SK-N-SH (cell line): Measurements from ENCODE around the gene NTMT1. TPM values are rescaled to one million over a fixed set of nuclear protein-coding genes. Genes with fewer than 3 reads are reported as not detected.

Experiments used
- CTCF ChIA-PET: fragments of 300-600, 350-600 bp; formaldehyde crosslinking; extraction: SDS; loops from one replicate; lab custom pipeline; 2021; lab: Yijun Ruan, JAX
- POLR2A ChIA-PET: fragments of 350-600 bp; sonication (Branson Sonifier 250); formaldehyde crosslinking; extraction: SDS; loops from one replicate; lab custom pipeline; 2020; ENCODE audit warnings: antibody characterized with exemption, inconsistent platforms; lab: Yijun Ruan, JAX
- DNase-seq: peaks from one replicate; pipeline ENCODE4 v3.0.0; 2012
- H2AFZ ChIP-seq: fragments of 200-600 bp; sonication (generic); 2 replicates; pipeline ENCODE4 v1.8.1; 2016; ENCODE audit warnings: antibody characterized with exemption, mild to moderate bottlenecking, low read depth
- H3F3A ChIP-seq: fragments of 200-600 bp; sonication (generic); replicated peaks from 2 replicates; pipeline ENCODE3; 2016; ENCODE audit warnings: antibody characterized with exemption, mild to moderate bottlenecking; ENCODE audit not compliant: insufficient read depth
- H3K27ac ChIP-seq, 2 experiments: fragments of 200-500 bp in 1 of 2; fragments of 200-600 bp in 1 of 2; sonication (Bioruptor generic) in 1 of 2; sonication (generic), shearing (Covaris generic) in 1 of 2; 2 replicates each; pipeline versions ENCODE4 v1.5.1 to v1.6.1; 2014 to 2016; ENCODE audit warnings: low read depth in 2 of 2, inconsistent platforms in 1 of 2, low read length in 1 of 2, mild to moderate bottlenecking in 1 of 2, mixed read lengths in 1 of 2
- H3K27me3 ChIP-seq: fragments of 200-600 bp; sonication (generic), shearing (Covaris generic); 2 replicates; pipeline ENCODE4 v1.6.1; 2016; ENCODE audit warnings: mixed run types; ENCODE audit not compliant: insufficient read depth
- H3K36me3 ChIP-seq, 2 experiments: fragments of 200-500 bp in 1 of 2; fragments of 200-600 bp in 1 of 2; sonication (Bioruptor generic) in 1 of 2; sonication (generic) in 1 of 2; replicated peaks in 1 of 2; 2 replicates each; pipeline versions ENCODE3 to v1.5.1; 2014 to 2016; ENCODE audit warnings: low read length in 1 of 2, mild to moderate bottlenecking in 1 of 2; ENCODE audit not compliant: insufficient read depth in 2 of 2, control insufficient read depth in 1 of 2
- H3K4me1 ChIP-seq, 2 experiments: fragments of 200-500 bp in 1 of 2; fragments of 200-600 bp in 1 of 2; sonication (Bioruptor generic) in 1 of 2; sonication (generic), shearing (Covaris generic) in 1 of 2; 2 replicates each; pipeline versions ENCODE4 v1.5.1 to v1.6.1; 2014 to 2016; ENCODE audit warnings: low read depth in 1 of 2, low read length in 1 of 2, mixed run types in 1 of 2; ENCODE audit not compliant: insufficient read depth in 2 of 2, control insufficient read depth in 1 of 2
- H3K4me2 ChIP-seq: fragments of 200-600 bp; sonication (generic), shearing (Covaris generic); 2 replicates; pipeline ENCODE4 v1.6.1; 2017; ENCODE audit warnings: mixed run types
- H3K4me3 ChIP-seq, 2 experiments: fragments of 200-500 bp in 1 of 2; fragments of 200-600 bp in 1 of 2; sonication (Bioruptor generic) in 1 of 2; sonication (generic), shearing (Covaris generic) in 1 of 2; 2 replicates each; pipeline versions ENCODE4 v1.5.1 to v1.8.1; 2014 to 2016; ENCODE audit warnings: low read depth in 2 of 2, inconsistent platforms in 1 of 2, low read length in 1 of 2, mild to moderate bottlenecking in 1 of 2, mixed read lengths in 1 of 2, moderate library complexity in 1 of 2
- H3K79me2 ChIP-seq: fragments of 200-600 bp; sonication (generic); 2 replicates; pipeline ENCODE4 v1.8.1; 2017; ENCODE audit warnings: mild to moderate bottlenecking; ENCODE audit not compliant: insufficient read depth
- H3K9ac ChIP-seq: fragments of 200-600 bp; sonication (generic); 2 replicates; pipeline ENCODE4 v1.6.1; 2017; ENCODE audit warnings: mixed run types
- H3K9me2 ChIP-seq: fragments of 200-600 bp; sonication (generic); 2 replicates; pipeline ENCODE4 v1.6.1; 2017; ENCODE audit warnings: mixed run types
- H3K9me3 ChIP-seq: fragments of 200-600 bp; sonication (generic); 2 replicates; pipeline ENCODE4 v1.6.1; 2017; ENCODE audit warnings: mixed run types, mild to moderate bottlenecking, moderate library complexity
- H4K20me1 ChIP-seq: fragments of 200-600 bp; sonication (generic); 2 replicates; pipeline ENCODE4 v1.6.1; 2017; ENCODE audit warnings: mild to moderate bottlenecking, mixed run types; ENCODE audit not compliant: insufficient read depth
- ELF1 ChIP-seq: IDR thresholded peaks from 2 replicates; pipeline ENCODE4 v1.4.0; 2012
- EP300 ChIP-seq, 2 experiments: IDR thresholded peaks; 2 replicates each; pipeline versions ENCODE4 v1.4.0 to v1.6.1; 2012; ENCODE audit warnings: borderline replicate concordance in 1 of 2, low read depth in 1 of 2, low read length in 1 of 2
- GABPA ChIP-seq: IDR thresholded peaks from 2 replicates; pipeline ENCODE4 v1.4.0; 2012; ENCODE audit warnings: low read depth, mild to moderate bottlenecking
- GATA2 ChIP-seq: sonication (generic); formaldehyde crosslinking; IDR thresholded peaks from 2 replicates; pipeline ENCODE4 v1.5.0; 2020; ENCODE audit warnings: mild to moderate bottlenecking, missing genetic modification reagents
- MXI1 ChIP-seq: IDR thresholded peaks from 2 replicates; pipeline ENCODE4 v1.6.1; 2012; ENCODE audit warnings: mild to moderate bottlenecking, low read depth, low read length, improper control_type of control experiment
- SIN3A ChIP-seq: IDR thresholded peaks from 2 replicates; pipeline ENCODE4 v1.6.1; 2012; ENCODE audit warnings: low read depth, mild to moderate bottlenecking, low read length, moderate library complexity, borderline replicate concordance
- TCF12 ChIP-seq: IDR thresholded peaks from 2 replicates; pipeline ENCODE4 v1.4.0; 2012
- WGBS: methylation state at CpG from one replicate; pipeline ENCODE4 v1.1.6; 2017; ENCODE audit warnings: low lambda C conversion rate; 5-methylcytosine and 5-hydroxymethylcytosine counted together
- polyA plus RNA-seq, 3 experiments: library from polyadenylated mRNA; depleted of rRNA; stranded (reverse); fragments of >200 nt; gene quantifications; 2 replicates each; pipeline ENCODE4 v1.2.3, GENCODE V29; 2012
- TF ChIP-seq, protein P1 (sequence below): fragments of 150-350 bp; IDR thresholded peaks from 2 replicates; pipeline ENCODE4 v1.6.1; 2017; ENCODE audit warnings: antibody characterized with exemption, low read length, low read depth, borderline replicate concordance
- TF ChIP-seq, protein P2 (sequence below): IDR thresholded peaks from 2 replicates; pipeline ENCODE4 v1.4.0; 2012; ENCODE audit warnings: low read depth
- TF ChIP-seq, protein P3 (sequence below): fragments of 150-350 bp; IDR thresholded peaks from 2 replicates; pipeline ENCODE4 v1.6.1; 2016; ENCODE audit warnings: mild to moderate bottlenecking, low read depth, low read length
- TF ChIP-seq, protein P4 (sequence below): IDR thresholded peaks from 2 replicates; pipeline ENCODE4 v1.4.0; 2012; ENCODE audit warnings: low read depth, borderline replicate concordance
- TF ChIP-seq, protein P5 (sequence below): IDR thresholded peaks from 2 replicates; pipeline ENCODE4 v1.4.0; 2012; ENCODE audit warnings: low read depth, borderline replicate concordance
- TF ChIP-seq, protein P6 (sequence below): IDR thresholded peaks from 2 replicates; pipeline ENCODE4 v1.6.1; 2012; ENCODE audit warnings: mild to moderate bottlenecking, low read depth, low read length, moderate library complexity
- TF ChIP-seq, protein P7 (sequence below): fragments of 200-600 bp; sonication (generic); IDR thresholded peaks from 2 replicates; pipeline ENCODE4 v1.6.1; 2017; ENCODE audit warnings: antibody characterized with exemption, mild to moderate bottlenecking, moderate library complexity

NTMT1 gene
- polyA plus RNA-seq, 1 of the 3 experiments (the other 2 are of a cell fraction), result 78.3 TPM

DNA sequence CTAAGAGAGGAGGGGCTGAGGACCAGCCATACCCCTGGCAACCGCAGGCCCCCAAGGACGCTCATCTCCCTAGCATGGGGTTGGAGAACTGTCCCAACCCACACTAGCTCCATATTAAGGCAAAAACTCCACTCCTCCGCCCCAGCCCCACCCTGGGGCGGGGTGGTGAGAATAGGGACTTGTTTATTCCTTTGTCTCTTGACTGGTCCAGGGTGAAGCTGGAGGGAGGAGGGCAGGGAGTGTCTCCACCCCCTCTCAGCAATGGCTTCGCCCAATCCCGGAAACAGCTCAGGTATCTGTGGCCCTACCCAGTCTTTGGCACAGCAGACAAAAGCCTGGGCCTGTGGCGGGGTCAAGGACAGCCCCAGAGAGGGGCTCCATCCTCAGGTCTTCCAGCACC is 56.4 kb downstream of the NTMT1 start:
- TF ChIP-seq, protein P1, sequence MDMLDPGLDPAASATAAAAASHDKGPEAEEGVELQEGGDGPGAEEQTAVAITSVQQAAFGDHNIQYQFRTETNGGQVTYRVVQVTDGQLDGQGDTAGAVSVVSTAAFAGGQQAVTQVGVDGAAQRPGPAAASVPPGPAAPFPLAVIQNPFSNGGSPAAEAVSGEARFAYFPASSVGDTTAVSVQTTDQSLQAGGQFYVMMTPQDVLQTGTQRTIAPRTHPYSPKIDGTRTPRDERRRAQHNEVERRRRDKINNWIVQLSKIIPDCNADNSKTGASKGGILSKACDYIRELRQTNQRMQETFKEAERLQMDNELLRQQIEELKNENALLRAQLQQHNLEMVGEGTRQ, result no peak
- TF ChIP-seq, protein P2, sequence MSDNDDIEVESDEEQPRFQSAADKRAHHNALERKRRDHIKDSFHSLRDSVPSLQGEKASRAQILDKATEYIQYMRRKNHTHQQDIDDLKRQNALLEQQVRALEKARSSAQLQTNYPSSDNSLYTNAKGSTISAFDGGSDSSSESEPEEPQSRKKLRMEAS, result no peak
- TF ChIP-seq MXI1 (no peak), ELF1 (no peak), EP300 (IDR thresholded peaks at IDR 0.05; ENCODE audit: borderline replicate concordance in 1 of 2, low read depth in 1 of 2, low read length in 1 of 2) (no peak), SIN3A (no peak)
- TF ChIP-seq, protein P3, sequence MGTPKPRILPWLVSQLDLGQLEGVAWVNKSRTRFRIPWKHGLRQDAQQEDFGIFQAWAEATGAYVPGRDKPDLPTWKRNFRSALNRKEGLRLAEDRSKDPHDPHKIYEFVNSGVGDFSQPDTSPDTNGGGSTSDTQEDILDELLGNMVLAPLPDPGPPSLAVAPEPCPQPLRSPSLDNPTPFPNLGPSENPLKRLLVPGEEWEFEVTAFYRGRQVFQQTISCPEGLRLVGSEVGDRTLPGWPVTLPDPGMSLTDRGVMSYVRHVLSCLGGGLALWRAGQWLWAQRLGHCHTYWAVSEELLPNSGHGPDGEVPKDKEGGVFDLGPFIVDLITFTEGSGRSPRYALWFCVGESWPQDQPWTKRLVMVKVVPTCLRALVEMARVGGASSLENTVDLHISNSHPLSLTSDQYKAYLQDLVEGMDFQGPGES, result no peak
- Histone ChIP-seq H3K4me3 (no peak overlapping the region), H3K36me3 (no peaks in the 10 kb centered on the region), H3K4me2 (no peak overlapping the region), H3K9me2 (no peaks in the 10 kb centered on the region), H3K79me2 (no peaks in the 10 kb centered on the region), H3K4me1 (peaks cover 0 to 3% of the 10 kb centered on the region in 2 experiments; a peak in 1 of 4 replicates), H2AFZ (no peak overlapping the region), H3K27me3 (no peaks in the 10 kb centered on the region), H3K9me3 (no peaks in the 10 kb centered on the region), H4K20me1 (no peaks in the 10 kb centered on the region), H3F3A (no peaks in the 10 kb centered on the region), H3K9ac (no peak overlapping the region), H3K27ac (no peak overlapping the region)
- 77% methylated on average over 4 of the region's 7 CpGs for WGBS
- ChIA-PET CTCF (interaction anchor here (0.5 to 1.0 kb wide), 3 partner anchors 40 to 1252 kb away, joined by 3 read pairs; no protein-coding TSS in a partner anchor), POLR2A (no interaction called here)
- no peak for DNase-seq

DNA sequence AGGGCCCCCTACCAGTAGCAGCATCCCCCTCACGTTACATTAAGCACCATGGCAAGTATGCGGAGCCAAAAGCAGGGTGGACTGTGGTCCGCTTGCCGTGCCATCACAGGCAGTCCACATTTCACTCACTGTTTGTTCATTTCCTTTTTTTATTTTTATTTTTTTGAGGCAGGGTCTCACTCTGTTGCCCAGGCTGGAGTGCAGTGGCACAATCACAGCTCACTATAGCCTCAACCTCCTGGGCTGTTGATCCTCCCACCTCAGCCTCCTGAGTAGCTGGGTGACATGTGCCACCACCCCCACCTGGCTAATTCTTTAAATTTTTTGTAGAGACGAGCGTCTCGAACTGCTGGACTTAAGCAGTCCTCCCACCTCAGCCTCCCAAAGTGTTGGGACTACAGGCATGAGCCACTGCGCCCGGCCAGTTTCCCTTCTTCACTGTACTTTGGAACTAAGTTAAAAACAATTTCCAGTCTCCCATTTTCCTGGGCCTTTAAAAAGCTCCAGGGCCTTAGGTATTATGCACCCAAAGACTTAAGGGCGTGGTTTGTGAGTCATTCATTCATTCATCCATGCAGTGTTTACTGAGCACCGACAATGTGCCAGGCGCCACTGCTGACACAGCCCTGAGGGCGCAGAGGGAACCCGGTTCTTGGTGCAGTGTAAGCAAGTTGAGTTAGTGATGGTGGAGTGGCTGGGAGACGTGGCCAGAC is 59.4 kb downstream of the NTMT1 start:
- H2AFZ ChIP-seq, result no peak overlapping the region
- no peaks in the 10 kb centered on the region for H3F3A ChIP-seq
- no peaks in the 10 kb centered on the region for H3K9me2 ChIP-seq
- H3K79me2 ChIP-seq, result no peaks in the 10 kb centered on the region
- no peak for DNase-seq
- ChIA-PET CTCF (no interaction called here), POLR2A (no interaction called here)
- H3K9ac ChIP-seq, result no peak overlapping the region
- H3K4me3 ChIP-seq, result no peak overlapping the region
- H3K27me3 ChIP-seq, result no peaks in the 10 kb centered on the region
- H3K9me3 ChIP-seq, result no peaks in the 10 kb centered on the region
- WGBS, result 69% methylated on average over 15 of the region's 15 CpGs
- H3K4me1 ChIP-seq, result no peaks in the 10 kb centered on the region
- H4K20me1 ChIP-seq, result no peaks in the 10 kb centered on the region
- no peak overlapping the region for H3K27ac ChIP-seq
- H3K4me2 ChIP-seq, result no peak overlapping the region
- H3K36me3 ChIP-seq, result no peaks in the 10 kb centered on the region
- TF ChIP-seq GATA2 (no peak), GABPA (no peak), ELF1 (no peak), TCF12 (no peak)
- TF ChIP-seq, protein P4, sequence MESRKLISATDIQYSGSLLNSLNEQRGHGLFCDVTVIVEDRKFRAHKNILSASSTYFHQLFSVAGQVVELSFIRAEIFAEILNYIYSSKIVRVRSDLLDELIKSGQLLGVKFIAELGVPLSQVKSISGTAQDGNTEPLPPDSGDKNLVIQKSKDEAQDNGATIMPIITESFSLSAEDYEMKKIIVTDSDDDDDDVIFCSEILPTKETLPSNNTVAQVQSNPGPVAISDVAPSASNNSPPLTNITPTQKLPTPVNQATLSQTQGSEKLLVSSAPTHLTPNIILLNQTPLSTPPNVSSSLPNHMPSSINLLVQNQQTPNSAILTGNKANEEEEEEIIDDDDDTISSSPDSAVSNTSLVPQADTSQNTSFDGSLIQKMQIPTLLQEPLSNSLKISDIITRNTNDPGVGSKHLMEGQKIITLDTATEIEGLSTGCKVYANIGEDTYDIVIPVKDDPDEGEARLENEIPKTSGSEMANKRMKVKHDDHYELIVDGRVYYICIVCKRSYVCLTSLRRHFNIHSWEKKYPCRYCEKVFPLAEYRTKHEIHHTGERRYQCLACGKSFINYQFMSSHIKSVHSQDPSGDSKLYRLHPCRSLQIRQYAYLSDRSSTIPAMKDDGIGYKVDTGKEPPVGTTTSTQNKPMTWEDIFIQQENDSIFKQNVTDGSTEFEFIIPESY, result no peak
- TF ChIP-seq, protein P5, sequence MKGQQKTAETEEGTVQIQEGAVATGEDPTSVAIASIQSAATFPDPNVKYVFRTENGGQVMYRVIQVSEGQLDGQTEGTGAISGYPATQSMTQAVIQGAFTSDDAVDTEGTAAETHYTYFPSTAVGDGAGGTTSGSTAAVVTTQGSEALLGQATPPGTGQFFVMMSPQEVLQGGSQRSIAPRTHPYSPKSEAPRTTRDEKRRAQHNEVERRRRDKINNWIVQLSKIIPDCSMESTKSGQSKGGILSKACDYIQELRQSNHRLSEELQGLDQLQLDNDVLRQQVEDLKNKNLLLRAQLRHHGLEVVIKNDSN, result no peak
- TF ChIP-seq, protein P6, sequence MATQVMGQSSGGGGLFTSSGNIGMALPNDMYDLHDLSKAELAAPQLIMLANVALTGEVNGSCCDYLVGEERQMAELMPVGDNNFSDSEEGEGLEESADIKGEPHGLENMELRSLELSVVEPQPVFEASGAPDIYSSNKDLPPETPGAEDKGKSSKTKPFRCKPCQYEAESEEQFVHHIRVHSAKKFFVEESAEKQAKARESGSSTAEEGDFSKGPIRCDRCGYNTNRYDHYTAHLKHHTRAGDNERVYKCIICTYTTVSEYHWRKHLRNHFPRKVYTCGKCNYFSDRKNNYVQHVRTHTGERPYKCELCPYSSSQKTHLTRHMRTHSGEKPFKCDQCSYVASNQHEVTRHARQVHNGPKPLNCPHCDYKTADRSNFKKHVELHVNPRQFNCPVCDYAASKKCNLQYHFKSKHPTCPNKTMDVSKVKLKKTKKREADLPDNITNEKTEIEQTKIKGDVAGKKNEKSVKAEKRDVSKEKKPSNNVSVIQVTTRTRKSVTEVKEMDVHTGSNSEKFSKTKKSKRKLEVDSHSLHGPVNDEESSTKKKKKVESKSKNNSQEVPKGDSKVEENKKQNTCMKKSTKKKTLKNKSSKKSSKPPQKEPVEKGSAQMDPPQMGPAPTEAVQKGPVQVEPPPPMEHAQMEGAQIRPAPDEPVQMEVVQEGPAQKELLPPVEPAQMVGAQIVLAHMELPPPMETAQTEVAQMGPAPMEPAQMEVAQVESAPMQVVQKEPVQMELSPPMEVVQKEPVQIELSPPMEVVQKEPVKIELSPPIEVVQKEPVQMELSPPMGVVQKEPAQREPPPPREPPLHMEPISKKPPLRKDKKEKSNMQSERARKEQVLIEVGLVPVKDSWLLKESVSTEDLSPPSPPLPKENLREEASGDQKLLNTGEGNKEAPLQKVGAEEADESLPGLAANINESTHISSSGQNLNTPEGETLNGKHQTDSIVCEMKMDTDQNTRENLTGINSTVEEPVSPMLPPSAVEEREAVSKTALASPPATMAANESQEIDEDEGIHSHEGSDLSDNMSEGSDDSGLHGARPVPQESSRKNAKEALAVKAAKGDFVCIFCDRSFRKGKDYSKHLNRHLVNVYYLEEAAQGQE, result no peak
- TF ChIP-seq, protein P7, sequence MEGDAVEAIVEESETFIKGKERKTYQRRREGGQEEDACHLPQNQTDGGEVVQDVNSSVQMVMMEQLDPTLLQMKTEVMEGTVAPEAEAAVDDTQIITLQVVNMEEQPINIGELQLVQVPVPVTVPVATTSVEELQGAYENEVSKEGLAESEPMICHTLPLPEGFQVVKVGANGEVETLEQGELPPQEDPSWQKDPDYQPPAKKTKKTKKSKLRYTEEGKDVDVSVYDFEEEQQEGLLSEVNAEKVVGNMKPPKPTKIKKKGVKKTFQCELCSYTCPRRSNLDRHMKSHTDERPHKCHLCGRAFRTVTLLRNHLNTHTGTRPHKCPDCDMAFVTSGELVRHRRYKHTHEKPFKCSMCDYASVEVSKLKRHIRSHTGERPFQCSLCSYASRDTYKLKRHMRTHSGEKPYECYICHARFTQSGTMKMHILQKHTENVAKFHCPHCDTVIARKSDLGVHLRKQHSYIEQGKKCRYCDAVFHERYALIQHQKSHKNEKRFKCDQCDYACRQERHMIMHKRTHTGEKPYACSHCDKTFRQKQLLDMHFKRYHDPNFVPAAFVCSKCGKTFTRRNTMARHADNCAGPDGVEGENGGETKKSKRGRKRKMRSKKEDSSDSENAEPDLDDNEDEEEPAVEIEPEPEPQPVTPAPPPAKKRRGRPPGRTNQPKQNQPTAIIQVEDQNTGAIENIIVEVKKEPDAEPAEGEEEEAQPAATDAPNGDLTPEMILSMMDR, result no peak
- TF ChIP-seq, protein P2, result no peak
